ENCODE data around the gene FSIP1. TPM values are rescaled to one million over a fixed set of nuclear protein-coding genes. Genes with fewer than 3 reads are reported as not detected.

FSIP1 gene
- total RNA-seq, 2 experiments from 2014 or later, result 0.62 to 0.74 TPM

GRCh38 chr15:39585389-39585841 lies 197.2 kb downstream of the FSIP1 start:
- Mint-ChIP-seq H3K27me3 (peaks cover 19% of the 10 kb centered on the region), H3K27ac (no peak overlapping the region), H3K9me3 (no peaks in the 10 kb centered on the region), H3K4me3 (no peak overlapping the region), H3K4me1 (peaks cover 4% of the 10 kb centered on the region), H3K36me3 (no peaks in the 10 kb centered on the region)
- no peak for DNase-seq

- Mint-ChIP-seq H3K27ac (no peak overlapping the region), H3K4me3 (no peak overlapping the region), H3K36me3 (no peaks in the 10 kb centered on the region), H3K9me3 (no peaks in the 10 kb centered on the region), H3K4me1 (peaks cover 7% of the 10 kb centered on the region), H3K27me3 (peaks cover 22% of the 10 kb centered on the region)
- DNase-seq, result no peak
Measured at GRCh38 chr15:39584662-39585388, 197.8 kb downstream of the FSIP1 start.

GRCh38 chr15:39584266-39584659 lies 198.4 kb downstream of the FSIP1 start:
- no peak overlapping the region for H3K27ac Mint-ChIP-seq
- no peaks in the 10 kb centered on the region for H3K36me3 Mint-ChIP-seq
- no peaks in the 10 kb centered on the region for H3K9me3 Mint-ChIP-seq
- no peak overlapping the region for H3K4me3 Mint-ChIP-seq
- DNase-seq, result no peak
- H3K4me1 Mint-ChIP-seq, result peaks cover 10% of the 10 kb centered on the region
- H3K27me3 Mint-ChIP-seq, result peaks cover 27% of the 10 kb centered on the region

GRCh38 chr15:39583596-39584265 lies 198.9 kb downstream of the FSIP1 start:
- Mint-ChIP-seq H3K4me1 (peaks cover 10% of the 10 kb centered on the region), H3K4me3 (no peak overlapping the region), H3K36me3 (no peaks in the 10 kb centered on the region), H3K27ac (no peak overlapping the region), H3K27me3 (peaks cover 33% of the 10 kb centered on the region), H3K9me3 (no peaks in the 10 kb centered on the region)
- DNase-seq, result peak; percentile 20

GRCh38 chr15:39582977-39583595 lies 199.6 kb downstream of the FSIP1 start:
- H3K27ac Mint-ChIP-seq, result no peak overlapping the region
- H3K9me3 Mint-ChIP-seq, result no peaks in the 10 kb centered on the region
- H3K4me3 Mint-ChIP-seq, result no peak overlapping the region
- H3K36me3 Mint-ChIP-seq, result no peaks in the 10 kb centered on the region
- peaks cover 10% of the 10 kb centered on the region for H3K4me1 Mint-ChIP-seq
- no peak for DNase-seq
- peaks cover 36% of the 10 kb centered on the region for H3K27me3 Mint-ChIP-seq

GRCh38 chr15:39582286-39582976 lies 200.2 kb downstream of the FSIP1 start:
- Mint-ChIP-seq H3K27ac (no peak overlapping the region), H3K27me3 (peaks cover 39% of the 10 kb centered on the region), H3K9me3 (no peaks in the 10 kb centered on the region), H3K4me3 (no peak overlapping the region), H3K36me3 (no peaks in the 10 kb centered on the region), H3K4me1 (peaks cover 10% of the 10 kb centered on the region)
- no peak for DNase-seq

- DNase-seq, result no peak
- Mint-ChIP-seq H3K4me1 (peaks cover 10% of the 10 kb centered on the region), H3K36me3 (no peaks in the 10 kb centered on the region), H3K9me3 (no peaks in the 10 kb centered on the region), H3K27me3 (peaks cover 45% of the 10 kb centered on the region), H3K27ac (no peak overlapping the region), H3K4me3 (peak overlapping the region; percentile 58)
Measured at GRCh38 chr15:39581793-39582285, 200.8 kb downstream of the FSIP1 start.

GRCh38 chr15:39581242-39581792 lies 201.3 kb downstream of the FSIP1 start:
- Mint-ChIP-seq H3K27ac (no peak overlapping the region), H3K27me3 (peaks cover 50% of the 10 kb centered on the region), H3K4me3 (peak overlapping the region; percentile 58), H3K4me1 (peaks cover 10% of the 10 kb centered on the region), H3K36me3 (no peaks in the 10 kb centered on the region), H3K9me3 (no peaks in the 10 kb centered on the region)
- no peak for DNase-seq

- H3K4me3 Mint-ChIP-seq, result peak within 1 kb of the TSS; percentile 58
- peaks cover 10% of the 10 kb centered on the region for H3K4me1 Mint-ChIP-seq
- H3K27me3 Mint-ChIP-seq, result peaks cover 53% of the 10 kb centered on the region
- no peaks in the 10 kb centered on the region for H3K9me3 Mint-ChIP-seq
- no peak within 1 kb of the TSS for H3K27ac Mint-ChIP-seq
- H3K36me3 Mint-ChIP-seq, result no peaks in the 10 kb centered on the region
- DNase-seq, result peak; percentile 60
Measured at GRCh38 chr15:39580485-39581241, 202.0 kb downstream of the FSIP1 start, which contains the start of gene THBS1. Gene THBS1 (plus strand): TSS chr15:39581079. CDS start chr15:39581858, 779 bp downstream.

GRCh38 chr15:39580117-39580484 lies 202.5 kb downstream of the FSIP1 start:
- no peak overlapping the region for H3K27ac Mint-ChIP-seq
- peaks cover 10% of the 10 kb centered on the region for H3K4me1 Mint-ChIP-seq
- peak; percentile 87 for DNase-seq
- H3K4me3 Mint-ChIP-seq, result peak overlapping the region; percentile 58
- no peaks in the 10 kb centered on the region for H3K36me3 Mint-ChIP-seq
- peaks cover 58% of the 10 kb centered on the region for H3K27me3 Mint-ChIP-seq
- no peaks in the 10 kb centered on the region for H3K9me3 Mint-ChIP-seq

GRCh38 chr15:39579487-39580116 lies 203.0 kb downstream of the FSIP1 start:
- Mint-ChIP-seq H3K36me3 (no peaks in the 10 kb centered on the region), H3K4me1 (peaks cover 10% of the 10 kb centered on the region), H3K27me3 (peaks cover 61% of the 10 kb centered on the region), H3K27ac (no peak overlapping the region), H3K9me3 (no peaks in the 10 kb centered on the region), H3K4me3 (no peak overlapping the region)
- no peak for DNase-seq

GRCh38 chr15:39578851-39579486 lies 203.7 kb downstream of the FSIP1 start:
- H3K4me3 Mint-ChIP-seq, result no peak overlapping the region
- peaks cover 10% of the 10 kb centered on the region for H3K4me1 Mint-ChIP-seq
- H3K36me3 Mint-ChIP-seq, result no peaks in the 10 kb centered on the region
- H3K27me3 Mint-ChIP-seq, result peaks cover 61% of the 10 kb centered on the region
- no peaks in the 10 kb centered on the region for H3K9me3 Mint-ChIP-seq
- no peak for DNase-seq
- no peak overlapping the region for H3K27ac Mint-ChIP-seq

- Mint-ChIP-seq H3K36me3 (no peaks in the 10 kb centered on the region), H3K4me1 (peaks cover 6% of the 10 kb centered on the region), H3K4me3 (no peak overlapping the region), H3K27me3 (peaks cover 52% of the 10 kb centered on the region), H3K27ac (no peak overlapping the region), H3K9me3 (no peaks in the 10 kb centered on the region)
- DNase-seq, result no peak
Measured at GRCh38 chr15:39575180-39575579, 207.5 kb downstream of the FSIP1 start.

Measured in activated naive CD8-positive, alpha-beta T cell treated with anti-CD3 and anti-CD28 coated beads for 36 hours (primary cell).